ENCODE measurements around the gene SETMAR. TPM values are rescaled to one million over a fixed set of nuclear protein-coding genes. Genes with fewer than 3 reads are reported as not detected.
"Not testable (repeated sequence)": the region's sequence is repeated elsewhere in the genome, so short reads cannot be mapped to it uniquely, and the experiment has no call there.

Gene SETMAR
- total and polyA plus RNA-seq, 2 donors from 2014 or later = 16.0 to 21.4 TPM

GRCh38 chr3:4290272-4290893 lies 12.8 kb upstream of the SETMAR start:
- Histone ChIP-seq H3K9ac (ENCODE audit: low read length in 3 of 3) (no peak overlapping the region), H3K9me3 (ENCODE audit: control insufficient read depth in 2 of 3, insufficient read depth in 1 of 3, low read length in 3 of 3) (no peaks in the 10 kb centered on the region), H3K27me3 (ENCODE audit: control insufficient read depth, insufficient read depth, low read length) (no peaks in the 10 kb centered on the region), H3K36me3 (ENCODE audit: control insufficient read depth in 2 of 3, insufficient read depth in 3 of 3, low read length in 3 of 3) (no peaks in the 10 kb centered on the region), H3K4me1 (ENCODE audit: control insufficient read depth in 2 of 3, insufficient read depth in 2 of 3, low read depth in 1 of 3, low read length in 3 of 3) (no peaks in the 10 kb centered on the region), H3K27ac (ENCODE audit: low read depth in 2 of 2, low read length in 2 of 2) (no peak overlapping the region), H3K4me3 (ENCODE audit: low read length in 3 of 3) (no peak overlapping the region)
- intact Hi-C loops (cut with DNase I) = no loop called here
- peak; percentile 88 for FAIRE-seq
- TF ChIP-seq CTCF (IDR thresholded peaks at IDR 0.05; ENCODE audit: borderline replicate concordance, extremely low read depth, insufficient read depth) = peak; percentile 86
- DNase-seq = peak in 2 of 5 donors; percentile 33 to 59

GRCh38 chr3:4292301-4292700 lies 10.9 kb upstream of the SETMAR start:
- H3K4me1 ChIP-seq (ENCODE audit: control insufficient read depth in 2 of 3, insufficient read depth in 2 of 3, low read depth in 1 of 3, low read length in 3 of 3) = no peaks in the 10 kb centered on the region
- H3K27me3 ChIP-seq (ENCODE audit: control insufficient read depth, insufficient read depth, low read length) = no peaks in the 10 kb centered on the region
- H3K27ac ChIP-seq (ENCODE audit: low read depth in 2 of 2, low read length in 2 of 2) = no peak overlapping the region
- FAIRE-seq (no peak), DNase-seq (no peak)
- H3K36me3 ChIP-seq (ENCODE audit: control insufficient read depth in 2 of 3, insufficient read depth in 3 of 3, low read length in 3 of 3) = no peaks in the 10 kb centered on the region
- no peak for TF ChIP-seq CTCF (IDR thresholded peaks at IDR 0.05; ENCODE audit: borderline replicate concordance, extremely low read depth, insufficient read depth)
- intact Hi-C loops (cut with DNase I) = no loop called here
- H3K4me3 ChIP-seq (ENCODE audit: low read length in 3 of 3) = no peak overlapping the region
- no peaks in the 10 kb centered on the region for H3K9me3 ChIP-seq (ENCODE audit: control insufficient read depth in 2 of 3, insufficient read depth in 1 of 3, low read length in 3 of 3)
- H3K9ac ChIP-seq (ENCODE audit: low read length in 3 of 3) = no peak overlapping the region

GRCh38 chr3:4294616-4295327 lies 8.4 kb upstream of the SETMAR start:
- Histone ChIP-seq H3K27me3 (ENCODE audit: control insufficient read depth, insufficient read depth, low read length) (no peaks in the 10 kb centered on the region), H3K27ac (ENCODE audit: low read depth in 2 of 2, low read length in 2 of 2) (no peak overlapping the region), H3K36me3 (ENCODE audit: control insufficient read depth in 2 of 3, insufficient read depth in 3 of 3, low read length in 3 of 3) (no peaks in the 10 kb centered on the region), H3K4me3 (ENCODE audit: low read length in 3 of 3) (no peak overlapping the region), H3K4me1 (ENCODE audit: control insufficient read depth in 2 of 3, insufficient read depth in 2 of 3, low read depth in 1 of 3, low read length in 3 of 3) (no peaks in the 10 kb centered on the region), H3K9ac (ENCODE audit: low read length in 3 of 3) (no peak overlapping the region), H3K9me3 (ENCODE audit: control insufficient read depth in 2 of 3, insufficient read depth in 1 of 3, low read length in 3 of 3) (no peaks in the 10 kb centered on the region)
- no peak for TF ChIP-seq CTCF (IDR thresholded peaks at IDR 0.05; ENCODE audit: borderline replicate concordance, extremely low read depth, insufficient read depth)
- no peak for DNase-seq
- no peak for FAIRE-seq
- intact Hi-C loops (cut with DNase I) = no loop called here

- H3K27me3 ChIP-seq (ENCODE audit: control insufficient read depth, insufficient read depth, low read length); H3K27ac ChIP-seq (ENCODE audit: low read depth in 2 of 2, low read length in 2 of 2); H3K9ac ChIP-seq (ENCODE audit: low read length in 3 of 3); intact Hi-C loops (cut with DNase I); H3K36me3 ChIP-seq (ENCODE audit: control insufficient read depth in 2 of 3, insufficient read depth in 3 of 3, low read length in 3 of 3); H3K4me1 ChIP-seq (ENCODE audit: control insufficient read depth in 2 of 3, insufficient read depth in 2 of 3, low read depth in 1 of 3, low read length in 3 of 3); FAIRE-seq; H3K9me3 ChIP-seq (ENCODE audit: control insufficient read depth in 2 of 3, insufficient read depth in 1 of 3, low read length in 3 of 3); H3K4me3 ChIP-seq (ENCODE audit: low read length in 3 of 3); DNase-seq: not testable (repeated sequence)
These were observed 6.7 kb upstream of the SETMAR start for GRCh38 chr3:4296454-4296853.

Measured in kidney (tissue), 14 donors.